HCT116 (cell line): ENCODE measurements around the gene HRH3. TPM values are rescaled to one million over a fixed set of nuclear protein-coding genes. Genes with fewer than 3 reads are reported as not detected.

Source experiments
- ATAC-seq: fragments of 200-7000 bp; cut with Tn5 transposase; 2 replicates; pipeline ENCODE4 v1.9.1; 2020; ENCODE audit warnings: mild to moderate bottlenecking, moderate library complexity
- BruUV-seq: library from RNA; stranded (reverse); fragments of 400-500 nt; replicated peaks from 2 replicates; lab custom pipeline; 2021; lab: Mats Ljungman, UMichigan
- CTCF ChIA-PET: fragments of 300-600 bp; sonication (Branson Sonifier 250); formaldehyde crosslinking; loops from one replicate; lab custom pipeline; 2021; ENCODE audit warnings: antibody characterized with exemption; lab: Charles Lee
- POLR2A ChIA-PET: fragments of 300-600, 350-600 bp; sonication (Branson Sonifier 250); formaldehyde crosslinking; loops from one replicate; lab custom pipeline; 2021; ENCODE audit warnings: antibody characterized with exemption; lab: Charles Lee
- RAD21 ChIA-PET, 2 experiments: fragments of 300-600 bp; sonication (Branson Sonifier 250); formaldehyde crosslinking; loops; one replicate each; lab custom pipeline; 2023; ENCODE audit warnings: low total read pairs in 2 of 2; ENCODE audit not compliant: uncharacterized antibody in 2 of 2, unreplicated experiment in 2 of 2, low non-redundant PET in 1 of 2; lab: Charles Lee
- DNase-seq: peaks from one replicate; pipeline ENCODE4 v3.0.0-alpha.2; 2010; ENCODE audit warnings: low read depth, low spot score
- H2AFZ ChIP-seq: fragments of 200-600 bp; shearing (Covaris generic), sonication (generic); 2 replicates; pipeline ENCODE4 v1.6.1; 2017; ENCODE audit warnings: low read depth, mixed run types, mixed read lengths, antibody characterized with exemption, low read length; ENCODE audit not compliant: poor library complexity, severe bottlenecking
- H3K27ac ChIP-seq: 2 replicates; pipeline ENCODE4 v1.5.1; 2012; ENCODE audit warnings: low read depth, low read length
- H3K27me3 ChIP-seq: fragments of 200-600 bp; sonication (generic); 2 replicates; pipeline ENCODE4 v1.6.1; 2016; ENCODE audit warnings: mixed run types, low read length, mixed read lengths; ENCODE audit not compliant: insufficient read depth
- H3K36me3 ChIP-seq, 2 experiments: fragments of 200-500 bp in 1 of 2; fragments of 200-600 bp in 1 of 2; sonication (Bioruptor generic) in 1 of 2; sonication (generic) in 1 of 2; 2 replicates each; pipeline versions ENCODE4 v1.5.1 to v1.6.1; 2014 to 2016; ENCODE audit warnings: low read length in 2 of 2, inconsistent platforms in 1 of 2, mixed read lengths in 1 of 2, mixed run types in 1 of 2; ENCODE audit not compliant: insufficient read depth in 2 of 2, control insufficient read depth in 1 of 2
- H3K4me1 ChIP-seq, 2 experiments: fragments of 200-600 bp in 1 of 2; sonication (generic) in 1 of 2; 2 replicates each; pipeline versions ENCODE4 v1.5.1 to v1.6.1; 2012 to 2017; ENCODE audit warnings: low read length in 2 of 2, inconsistent platforms in 1 of 2, mild to moderate bottlenecking in 1 of 2, mixed read lengths in 1 of 2, mixed run types in 1 of 2, moderate library complexity in 1 of 2; ENCODE audit not compliant: insufficient read depth in 2 of 2, control insufficient read depth in 1 of 2
- H3K4me2 ChIP-seq: fragments of 200-600 bp; sonication (generic); 2 replicates; pipeline ENCODE4 v1.6.1; 2017; ENCODE audit warnings: mixed run types, low read length, mixed read lengths
- H3K4me3 ChIP-seq, 2 experiments: fragments of 200-600 bp in 1 of 2; sonication (generic) in 1 of 2; replicated peaks in 1 of 2; 2 replicates each; pipeline ENCODE4 v1.5.1; 2011 to 2016; ENCODE audit warnings: low read length in 2 of 2, control low read depth in 1 of 2, low read depth in 1 of 2, mild to moderate bottlenecking in 1 of 2, mixed read lengths in 1 of 2, mixed run types in 1 of 2
- H3K79me2 ChIP-seq: fragments of 200-600 bp; sonication (generic); 2 replicates; pipeline ENCODE4 v1.6.1; 2017; ENCODE audit warnings: mild to moderate bottlenecking, mixed run types, low read length, moderate library complexity, mixed read lengths; ENCODE audit not compliant: insufficient read depth
- H3K9ac ChIP-seq: fragments of 200-600 bp; sonication (generic); 2 replicates; pipeline ENCODE4 v1.6.1; 2016; ENCODE audit warnings: low read length, mixed read lengths
- H3K9me2 ChIP-seq: fragments of 200-600 bp; sonication (generic), shearing (Covaris generic); 2 replicates; pipeline ENCODE4 v1.6.1; 2017; ENCODE audit warnings: mixed run types, mild to moderate bottlenecking, moderate library complexity; ENCODE audit not compliant: insufficient read depth
- H3K9me3 ChIP-seq, 2 experiments: fragments of 200-500 bp in 1 of 2; fragments of 200-600 bp in 1 of 2; sonication (Bioruptor generic) in 1 of 2; sonication (generic) in 1 of 2; 2 replicates each; pipeline ENCODE4 v1.6.1; 2014 to 2017; ENCODE audit warnings: low read length in 2 of 2, mixed read lengths in 2 of 2, inconsistent platforms in 1 of 2, low read depth in 1 of 2, mild to moderate bottlenecking in 1 of 2, mixed run types in 1 of 2, moderate library complexity in 1 of 2; ENCODE audit not compliant: control insufficient read depth in 1 of 2, insufficient read depth in 1 of 2
- H4K20me1 ChIP-seq: fragments of 200-600 bp; sonication (generic), shearing (Covaris generic); 2 replicates; pipeline ENCODE4 v1.6.1; 2017; ENCODE audit warnings: mixed run types, mild to moderate bottlenecking, moderate library complexity; ENCODE audit not compliant: insufficient read depth
- CBX3 ChIP-seq: IDR thresholded peaks from 2 replicates; pipeline ENCODE4 v1.6.1; 2012; ENCODE audit warnings: low read depth
- EGR1 ChIP-seq: IDR thresholded peaks from 2 replicates; pipeline ENCODE4 v1.6.1; 2012; ENCODE audit warnings: low read depth
- EZH2phosphoT487 ChIP-seq: fragments of 200-600 bp; IDR thresholded peaks from 2 replicates; pipeline ENCODE4 v1.6.1; 2018; ENCODE audit warnings: antibody characterized with exemption, borderline replicate concordance
- JUND ChIP-seq: IDR thresholded peaks from 2 replicates; pipeline ENCODE4 v1.6.1; 2012
- POLR2A ChIP-seq: IDR thresholded peaks from 2 replicates; pipeline ENCODE4 v1.7.0; 2011; ENCODE audit warnings: borderline replicate concordance; ENCODE audit not compliant: insufficient read depth, insufficient read length; ENCODE audit errors: extremely low read depth
- SIN3A ChIP-seq: IDR thresholded peaks from 2 replicates; pipeline ENCODE4 v1.6.1; 2012; ENCODE audit warnings: low read depth
- SP1 ChIP-seq: IDR thresholded peaks from 2 replicates; pipeline ENCODE4 v1.6.1; 2012; ENCODE audit warnings: low read depth
- YY1 ChIP-seq: IDR thresholded peaks from 2 replicates; pipeline ENCODE4 v1.6.1; 2011; ENCODE audit warnings: low read length, low read depth, moderate library complexity, mild to moderate bottlenecking; ENCODE audit not compliant: insufficient replicate concordance; ENCODE audit errors: extremely low read depth
- intact Hi-C: fragments of 100-400 bp; cut with micrococcal nuclease; formaldehyde crosslinking; loops from 2 replicates; pipeline ENCODE4 v1.10.0; 2022
- total RNA-seq: library from RNA; stranded (reverse); gene quantifications from one replicate; pipeline ENCODE4 v1.2.1, GENCODE V29; 2021; ENCODE audit not compliant: unreplicated experiment
- TF ChIP-seq, protein P1 (sequence below): IDR thresholded peaks from 2 replicates; pipeline ENCODE4 v1.6.1; 2012
- TF ChIP-seq, protein P2 (sequence below), 3 experiments: fragments of 200-600 bp in 1 of 3; sonication (generic) in 1 of 3; IDR thresholded peaks in 2 of 3; conservative IDR thresholded peaks in 1 of 3; 2 replicates each; pipeline ENCODE4 v1.5.1; 2012 to 2017; ENCODE audit warnings: low read depth in 2 of 3, low read length in 2 of 3, antibody characterized with exemption in 1 of 3, borderline replicate concordance in 1 of 3, control low read depth in 1 of 3, mild to moderate bottlenecking in 1 of 3, mixed read lengths in 1 of 3, mixed run types in 1 of 3, moderate library complexity in 1 of 3; ENCODE audit not compliant: insufficient read depth in 1 of 3
- TF ChIP-seq, protein P3 (sequence below): IDR thresholded peaks from 2 replicates; pipeline ENCODE4 v1.6.1; 2012; ENCODE audit warnings: low read depth
- TF ChIP-seq, protein P4 (sequence below): IDR thresholded peaks from 2 replicates; pipeline ENCODE4 v1.6.1; 2011; ENCODE audit warnings: mild to moderate bottlenecking, low read length, moderate library complexity; ENCODE audit not compliant: insufficient replicate concordance; ENCODE audit errors: extremely low read depth

Gene HRH3
- total RNA-seq, 1 experiment from 2014 or later: not detected

DNA sequence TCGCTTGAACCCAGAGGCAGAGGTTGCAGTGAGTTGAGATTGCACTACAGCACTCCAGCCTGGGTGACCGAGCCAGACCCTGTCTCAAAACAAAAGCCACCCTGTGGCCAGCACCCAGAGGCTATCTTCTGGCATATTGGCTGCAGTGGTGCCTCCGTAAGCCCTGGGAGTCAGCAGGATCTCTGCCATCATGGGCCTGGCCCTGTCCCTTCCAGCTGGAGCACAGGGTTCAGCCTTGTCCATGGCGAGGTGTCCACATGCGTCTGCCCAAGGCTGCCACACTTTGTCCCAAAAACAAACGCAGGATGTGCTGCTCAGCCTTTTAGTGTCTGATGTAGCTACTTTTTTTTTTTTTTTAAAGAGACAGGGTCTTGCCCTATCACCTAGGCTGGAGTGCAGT is 52.6 kb downstream of the HRH3 start (continued):
- TF ChIP-seq, protein P1, sequence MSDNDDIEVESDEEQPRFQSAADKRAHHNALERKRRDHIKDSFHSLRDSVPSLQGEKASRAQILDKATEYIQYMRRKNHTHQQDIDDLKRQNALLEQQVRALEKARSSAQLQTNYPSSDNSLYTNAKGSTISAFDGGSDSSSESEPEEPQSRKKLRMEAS: no peak
- no peak for TF ChIP-seq POLR2A
- TF ChIP-seq, protein P2, sequence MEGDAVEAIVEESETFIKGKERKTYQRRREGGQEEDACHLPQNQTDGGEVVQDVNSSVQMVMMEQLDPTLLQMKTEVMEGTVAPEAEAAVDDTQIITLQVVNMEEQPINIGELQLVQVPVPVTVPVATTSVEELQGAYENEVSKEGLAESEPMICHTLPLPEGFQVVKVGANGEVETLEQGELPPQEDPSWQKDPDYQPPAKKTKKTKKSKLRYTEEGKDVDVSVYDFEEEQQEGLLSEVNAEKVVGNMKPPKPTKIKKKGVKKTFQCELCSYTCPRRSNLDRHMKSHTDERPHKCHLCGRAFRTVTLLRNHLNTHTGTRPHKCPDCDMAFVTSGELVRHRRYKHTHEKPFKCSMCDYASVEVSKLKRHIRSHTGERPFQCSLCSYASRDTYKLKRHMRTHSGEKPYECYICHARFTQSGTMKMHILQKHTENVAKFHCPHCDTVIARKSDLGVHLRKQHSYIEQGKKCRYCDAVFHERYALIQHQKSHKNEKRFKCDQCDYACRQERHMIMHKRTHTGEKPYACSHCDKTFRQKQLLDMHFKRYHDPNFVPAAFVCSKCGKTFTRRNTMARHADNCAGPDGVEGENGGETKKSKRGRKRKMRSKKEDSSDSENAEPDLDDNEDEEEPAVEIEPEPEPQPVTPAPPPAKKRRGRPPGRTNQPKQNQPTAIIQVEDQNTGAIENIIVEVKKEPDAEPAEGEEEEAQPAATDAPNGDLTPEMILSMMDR (IDR thresholded peaks at IDR 0.05 in 2 of 3, conservative IDR thresholded peaks at IDR 0.05 in 1 of 3; ENCODE audit: borderline replicate concordance in 1 of 3, insufficient read depth in 1 of 3, low read depth in 2 of 3, low read length in 2 of 3): no peak

DNA sequence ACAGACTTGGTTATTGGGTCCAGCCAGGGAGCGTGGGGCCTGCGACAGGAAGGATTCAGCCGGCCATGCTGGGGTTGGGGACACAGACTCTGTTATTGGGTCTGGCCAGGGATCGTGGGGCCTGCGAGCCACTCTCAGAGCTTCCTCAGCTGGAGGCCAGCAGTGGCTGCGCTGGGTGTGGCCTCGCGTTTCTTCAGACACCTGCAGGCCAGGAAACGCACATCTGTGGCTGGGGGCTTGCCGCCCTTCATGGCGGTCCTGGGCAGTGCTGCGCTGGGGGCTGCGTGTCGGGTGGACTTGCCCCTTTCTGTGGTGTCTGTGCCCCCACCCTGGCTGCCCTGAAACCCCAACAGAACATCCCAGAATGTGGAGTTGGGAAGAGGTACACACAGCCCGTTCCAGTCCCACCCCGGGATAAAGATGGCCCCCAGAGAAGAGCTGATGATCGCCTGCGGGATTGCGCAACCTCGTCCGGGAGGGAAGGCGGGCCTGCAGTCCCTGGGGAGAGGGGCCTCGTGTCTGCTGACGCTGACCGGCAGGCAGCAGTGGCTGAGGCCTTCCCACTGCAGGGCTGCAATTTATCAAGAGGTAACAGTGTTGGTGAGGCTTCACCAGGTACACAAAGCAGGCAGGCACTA is 54.2 kb downstream of the HRH3 start:
- POLR2A ChIA-PET: no interaction called here
- DNase-seq (no peak), ATAC-seq (no peak)
- Histone ChIP-seq H3K4me3 (no peak overlapping the region), H3K36me3 (peaks cover 16 to 24% of the 10 kb centered on the region in 2 experiments; a peak in 3 of 4 replicates), H4K20me1 (no peaks in the 10 kb centered on the region), H3K27ac (no peak overlapping the region), H3K9ac (no peak overlapping the region), H2AFZ (no peak overlapping the region), H3K27me3 (no peaks in the 10 kb centered on the region), H3K4me2 (no peak overlapping the region), H3K79me2 (peaks cover 9% of the 10 kb centered on the region; the same call in 1 of the 2 replicates), H3K9me3 (no peaks in the 10 kb centered on the region), H3K9me2 (no peaks in the 10 kb centered on the region), H3K4me1 (peaks cover 12% of the 10 kb centered on the region in 2 experiments)
- BruUV-seq: no TSS peak
- RAD21 ChIA-PET: no interaction called here
- intact Hi-C loops: no loop called here
- CTCF ChIA-PET: no interaction called here
- no peak for TF ChIP-seq JUND
- TF ChIP-seq, protein P3, sequence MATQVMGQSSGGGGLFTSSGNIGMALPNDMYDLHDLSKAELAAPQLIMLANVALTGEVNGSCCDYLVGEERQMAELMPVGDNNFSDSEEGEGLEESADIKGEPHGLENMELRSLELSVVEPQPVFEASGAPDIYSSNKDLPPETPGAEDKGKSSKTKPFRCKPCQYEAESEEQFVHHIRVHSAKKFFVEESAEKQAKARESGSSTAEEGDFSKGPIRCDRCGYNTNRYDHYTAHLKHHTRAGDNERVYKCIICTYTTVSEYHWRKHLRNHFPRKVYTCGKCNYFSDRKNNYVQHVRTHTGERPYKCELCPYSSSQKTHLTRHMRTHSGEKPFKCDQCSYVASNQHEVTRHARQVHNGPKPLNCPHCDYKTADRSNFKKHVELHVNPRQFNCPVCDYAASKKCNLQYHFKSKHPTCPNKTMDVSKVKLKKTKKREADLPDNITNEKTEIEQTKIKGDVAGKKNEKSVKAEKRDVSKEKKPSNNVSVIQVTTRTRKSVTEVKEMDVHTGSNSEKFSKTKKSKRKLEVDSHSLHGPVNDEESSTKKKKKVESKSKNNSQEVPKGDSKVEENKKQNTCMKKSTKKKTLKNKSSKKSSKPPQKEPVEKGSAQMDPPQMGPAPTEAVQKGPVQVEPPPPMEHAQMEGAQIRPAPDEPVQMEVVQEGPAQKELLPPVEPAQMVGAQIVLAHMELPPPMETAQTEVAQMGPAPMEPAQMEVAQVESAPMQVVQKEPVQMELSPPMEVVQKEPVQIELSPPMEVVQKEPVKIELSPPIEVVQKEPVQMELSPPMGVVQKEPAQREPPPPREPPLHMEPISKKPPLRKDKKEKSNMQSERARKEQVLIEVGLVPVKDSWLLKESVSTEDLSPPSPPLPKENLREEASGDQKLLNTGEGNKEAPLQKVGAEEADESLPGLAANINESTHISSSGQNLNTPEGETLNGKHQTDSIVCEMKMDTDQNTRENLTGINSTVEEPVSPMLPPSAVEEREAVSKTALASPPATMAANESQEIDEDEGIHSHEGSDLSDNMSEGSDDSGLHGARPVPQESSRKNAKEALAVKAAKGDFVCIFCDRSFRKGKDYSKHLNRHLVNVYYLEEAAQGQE: no peak
- no peak for TF ChIP-seq EGR1
- TF ChIP-seq SP1: no peak
- TF ChIP-seq, protein P1: no peak
- TF ChIP-seq, protein P2 (IDR thresholded peaks at IDR 0.05 in 2 of 3, conservative IDR thresholded peaks at IDR 0.05 in 1 of 3; ENCODE audit: borderline replicate concordance in 1 of 3, insufficient read depth in 1 of 3, low read depth in 2 of 3, low read length in 2 of 3): no peak
- no peak for TF ChIP-seq YY1
- TF ChIP-seq CBX3: no peak
- TF ChIP-seq EZH2phosphoT487: no peak
- TF ChIP-seq, protein P4, sequence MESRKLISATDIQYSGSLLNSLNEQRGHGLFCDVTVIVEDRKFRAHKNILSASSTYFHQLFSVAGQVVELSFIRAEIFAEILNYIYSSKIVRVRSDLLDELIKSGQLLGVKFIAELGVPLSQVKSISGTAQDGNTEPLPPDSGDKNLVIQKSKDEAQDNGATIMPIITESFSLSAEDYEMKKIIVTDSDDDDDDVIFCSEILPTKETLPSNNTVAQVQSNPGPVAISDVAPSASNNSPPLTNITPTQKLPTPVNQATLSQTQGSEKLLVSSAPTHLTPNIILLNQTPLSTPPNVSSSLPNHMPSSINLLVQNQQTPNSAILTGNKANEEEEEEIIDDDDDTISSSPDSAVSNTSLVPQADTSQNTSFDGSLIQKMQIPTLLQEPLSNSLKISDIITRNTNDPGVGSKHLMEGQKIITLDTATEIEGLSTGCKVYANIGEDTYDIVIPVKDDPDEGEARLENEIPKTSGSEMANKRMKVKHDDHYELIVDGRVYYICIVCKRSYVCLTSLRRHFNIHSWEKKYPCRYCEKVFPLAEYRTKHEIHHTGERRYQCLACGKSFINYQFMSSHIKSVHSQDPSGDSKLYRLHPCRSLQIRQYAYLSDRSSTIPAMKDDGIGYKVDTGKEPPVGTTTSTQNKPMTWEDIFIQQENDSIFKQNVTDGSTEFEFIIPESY: no peak
- no peak for TF ChIP-seq POLR2A
- no peak for TF ChIP-seq SIN3A
